NCI-H146 treated with DMSO at 0.1 percent for 48 hours (cell line): ENCODE data around the gene RASL10A.

Experiments
- DNase-seq: peaks from one replicate; lab custom pipeline; 2025; ENCODE audit not compliant: unreplicated experiment; lab: John Stamatoyannopoulos, UW

Gene RASL10A

DNA sequence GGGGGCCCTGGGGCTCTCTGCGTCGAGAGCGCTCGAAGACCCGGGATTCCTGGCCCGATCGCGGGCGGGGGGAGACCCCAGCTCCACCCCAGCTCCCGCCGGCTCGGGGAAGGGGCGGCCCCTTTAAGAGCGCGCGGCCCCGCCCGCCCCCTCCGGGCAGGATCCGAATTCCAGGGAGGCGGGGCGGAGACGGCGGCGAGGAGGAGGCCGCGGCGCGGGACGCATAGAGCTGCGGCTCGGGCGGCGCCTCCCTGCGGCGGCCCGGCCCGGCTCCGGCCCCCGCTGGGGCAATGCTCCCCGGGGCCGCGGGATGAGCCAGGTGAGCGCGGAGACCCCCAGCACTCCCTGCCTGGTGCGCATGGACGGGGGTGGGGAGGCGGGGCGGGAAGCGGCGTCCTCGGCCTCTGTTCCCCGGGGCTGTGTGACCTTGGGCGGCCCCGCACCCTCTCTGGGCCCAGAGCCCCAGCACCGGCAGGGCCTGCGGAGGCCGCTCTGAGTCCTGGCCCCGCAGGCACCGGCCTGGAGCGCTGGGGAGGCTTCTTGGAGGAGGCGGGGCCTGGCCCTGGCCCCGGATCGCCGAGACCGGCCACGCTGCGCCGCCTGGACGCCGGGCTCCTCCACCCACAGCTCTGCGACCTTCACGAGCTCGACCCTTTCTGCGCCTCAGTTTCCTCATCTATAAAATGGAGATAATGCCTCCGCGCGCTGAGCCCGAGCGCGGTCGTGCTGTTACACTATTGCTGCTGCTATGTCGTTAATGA, 8.5 kb downstream of the RASL10A start:
- DNase-seq, result peak; percentile 36

DNA sequence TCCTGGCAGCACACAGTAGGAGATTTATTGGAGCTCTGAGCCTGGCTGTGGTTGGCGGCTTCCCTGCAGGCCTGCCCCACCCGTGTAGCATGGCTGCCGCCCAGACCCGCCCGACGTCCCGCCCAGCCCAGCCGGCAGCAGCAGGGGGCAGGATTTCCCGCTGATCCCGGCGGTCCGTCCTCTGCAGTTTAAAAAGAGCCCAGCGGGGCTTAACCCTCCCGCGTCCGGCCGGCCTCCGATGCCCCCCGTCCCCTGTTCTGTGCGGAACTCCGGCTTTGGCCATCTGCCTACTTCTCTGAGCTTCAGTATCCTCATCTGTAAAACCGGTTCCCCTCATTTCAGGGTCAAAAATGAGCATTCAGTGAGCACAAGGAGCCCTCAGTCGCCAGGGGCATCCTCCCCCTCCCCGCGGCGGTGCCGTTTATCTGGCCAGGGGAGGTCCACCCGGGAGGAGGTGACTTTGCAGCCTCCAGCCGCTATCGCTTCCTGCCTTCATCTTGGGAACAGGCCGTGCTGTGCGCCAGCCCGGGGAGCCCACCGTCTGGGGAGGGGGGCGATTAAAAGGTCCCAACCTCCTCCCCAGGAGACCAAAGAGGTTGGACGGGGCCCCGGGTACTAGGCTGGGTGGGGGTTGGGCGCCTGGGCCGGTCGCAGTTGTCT, 9.2 kb downstream of the RASL10A start, which contains the start of gene GAS2L1:
GAS2L1 (plus strand) TSS at position 476 of the 660 bp plus-strand sequence. CDS start 1,456 bp downstream, outside the sequence.
- DNase-seq, result peak; percentile 41

DNA sequence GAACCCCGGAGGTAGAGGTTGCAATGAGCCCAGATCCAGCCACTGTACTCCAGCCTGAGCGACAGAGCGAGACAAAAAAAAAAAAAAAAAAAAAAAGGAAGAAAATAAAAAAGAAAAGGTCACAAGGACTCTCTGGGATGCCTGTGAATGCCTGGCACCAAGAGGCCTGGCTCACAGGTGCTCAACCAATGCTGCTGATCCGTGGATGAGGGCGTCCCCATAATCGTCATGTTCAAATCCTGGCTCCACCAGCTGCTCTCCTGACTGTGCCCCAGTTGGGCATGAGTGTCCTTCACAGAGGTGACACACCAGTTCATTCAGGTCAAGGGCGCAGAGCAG, 9.7 kb downstream of the RASL10A start:
- DNase-seq, result no peak

DNA sequence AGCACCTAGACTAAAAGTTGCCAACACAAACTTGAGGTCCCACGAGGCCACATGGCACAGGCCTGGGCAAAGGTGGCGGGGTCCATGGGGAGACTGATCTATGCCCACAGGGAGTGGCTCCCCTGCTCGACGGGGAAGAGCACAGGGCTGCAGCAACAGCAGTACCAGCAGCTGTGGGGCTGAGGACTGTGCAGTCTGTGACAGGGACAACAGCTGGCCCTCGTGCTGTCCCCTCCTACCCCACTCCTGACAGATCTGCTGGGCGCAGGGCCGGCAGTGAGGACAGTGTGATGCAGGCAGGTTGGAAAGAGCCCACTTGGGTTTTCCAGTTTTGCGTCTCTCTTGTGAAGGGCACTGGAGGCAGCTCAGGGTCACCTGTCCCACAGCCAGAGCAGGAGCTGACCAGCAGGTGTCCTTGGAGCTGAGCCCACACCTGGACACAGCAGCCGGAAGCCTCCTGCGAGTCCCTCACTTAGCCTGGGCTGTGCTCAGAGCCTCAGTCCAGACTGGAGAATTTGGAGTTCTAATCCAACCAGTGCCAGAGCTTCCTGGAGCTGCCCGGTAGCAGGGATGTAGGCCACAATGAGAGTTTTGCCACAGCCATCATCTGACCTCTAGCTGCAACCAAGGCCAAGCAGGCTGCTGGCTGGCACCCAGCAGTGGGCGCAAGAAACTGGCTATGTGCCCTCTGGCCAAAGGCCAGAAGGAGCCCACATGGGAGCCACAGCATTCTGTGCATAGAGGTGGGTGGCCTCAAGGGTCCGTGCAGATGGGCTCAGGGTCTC, 12.6 kb downstream of the RASL10A start:
- DNase-seq, result no peak

DNA sequence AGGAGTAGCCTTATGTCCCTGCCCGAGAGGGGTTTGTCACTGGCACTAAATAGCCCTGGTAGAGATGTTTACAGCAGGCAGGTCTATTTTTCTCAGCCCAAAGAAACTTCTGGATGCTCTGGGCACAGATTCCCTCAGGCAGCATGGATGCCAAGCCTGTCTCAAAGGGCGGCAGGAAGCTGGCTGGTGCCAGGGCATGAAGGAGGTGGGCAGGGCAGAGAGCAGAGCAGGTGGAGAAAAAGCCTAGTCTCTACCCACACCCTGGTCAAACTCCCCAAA, 13.2 kb downstream of the RASL10A start:
- DNase-seq, result no peak

DNA sequence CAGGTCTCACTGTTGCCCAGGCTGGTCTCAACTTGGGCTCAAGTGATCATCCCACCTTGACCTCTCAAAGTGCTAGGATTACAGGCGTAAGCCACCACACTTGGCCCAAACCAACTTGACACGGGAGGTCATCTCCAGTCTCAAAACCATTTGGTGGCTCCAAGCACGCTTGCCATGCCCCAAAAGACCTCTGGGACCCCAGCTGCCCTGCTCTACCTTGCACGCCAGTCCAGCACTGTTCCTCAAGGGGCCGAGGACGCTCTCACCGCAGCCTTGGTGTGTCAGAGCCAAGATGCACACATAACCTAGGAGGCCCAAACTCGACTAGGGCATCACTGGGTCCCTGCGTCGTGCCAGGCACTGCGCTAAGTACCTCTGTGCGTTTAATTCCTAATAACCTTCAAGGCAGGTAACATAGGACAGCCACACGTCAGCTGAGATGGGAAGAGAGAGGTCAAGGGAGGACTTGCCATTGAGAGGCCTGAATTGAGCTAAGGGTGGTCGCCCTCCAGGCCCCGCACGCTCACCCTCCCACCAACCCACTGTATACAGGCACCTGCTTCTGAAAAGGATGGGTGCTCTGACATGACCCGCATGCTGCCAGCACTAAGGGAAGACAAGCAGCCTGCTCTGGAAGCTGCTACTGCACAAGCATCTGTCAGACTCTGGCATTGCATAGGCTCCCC, 13.6 kb downstream of the RASL10A start:
- no peak for DNase-seq

DNA sequence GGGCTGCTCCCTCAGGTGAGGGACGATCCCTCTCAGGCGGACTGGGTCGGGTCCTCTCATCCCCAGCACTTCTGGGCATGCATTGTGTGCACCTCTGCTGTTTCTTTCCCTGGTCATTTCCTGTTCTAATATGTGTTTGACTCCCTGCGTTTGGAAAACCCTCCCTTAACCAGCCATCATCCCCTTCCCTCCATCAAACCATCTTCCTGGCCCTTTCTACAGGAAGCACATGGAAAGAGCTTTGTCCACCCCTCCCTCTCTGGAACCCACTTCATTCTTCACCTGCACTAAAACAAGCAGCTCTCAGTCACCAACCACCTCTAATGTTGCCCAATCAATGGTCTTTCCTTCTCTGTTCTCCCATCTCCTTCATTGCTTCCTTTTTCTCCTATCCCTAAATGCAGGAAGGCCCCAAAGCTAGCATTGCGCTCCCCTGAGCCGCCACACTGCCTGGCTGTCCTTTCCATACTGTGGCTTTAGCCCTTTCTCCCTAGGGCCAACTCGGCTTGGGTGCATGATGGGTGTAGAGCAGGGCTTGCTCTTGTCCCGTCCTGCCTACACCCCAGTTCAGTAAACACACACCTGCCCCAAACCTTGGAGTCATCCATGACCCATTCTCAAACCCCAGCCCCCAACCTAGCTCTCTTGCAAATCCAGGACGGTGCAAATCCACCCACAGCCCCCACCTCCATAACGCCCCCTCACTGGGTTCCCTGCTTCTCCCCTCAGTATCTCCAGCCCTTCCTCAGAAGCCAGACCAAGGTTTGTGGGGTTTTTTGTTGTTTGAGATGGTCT, 14.5 kb downstream of the RASL10A start:
- DNase-seq, result no peak

DNA sequence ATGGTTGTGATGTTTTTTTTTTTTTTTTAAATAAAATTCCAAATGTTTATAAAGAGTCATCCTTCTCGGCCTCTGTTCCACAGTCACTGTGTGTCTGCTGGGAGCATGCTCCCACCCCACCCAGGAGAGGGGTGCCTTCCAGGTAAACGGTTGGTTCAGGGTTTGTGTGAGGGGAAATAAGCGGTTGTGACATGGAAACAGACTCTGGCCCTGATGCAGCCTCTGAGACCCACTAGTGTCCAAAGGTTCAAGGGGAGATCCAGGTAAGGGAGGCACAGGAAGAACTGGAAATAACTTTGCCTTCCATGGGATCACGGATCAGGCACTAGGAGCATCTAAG, 15.1 kb downstream of the RASL10A start:
- DNase-seq, result no peak

DNA sequence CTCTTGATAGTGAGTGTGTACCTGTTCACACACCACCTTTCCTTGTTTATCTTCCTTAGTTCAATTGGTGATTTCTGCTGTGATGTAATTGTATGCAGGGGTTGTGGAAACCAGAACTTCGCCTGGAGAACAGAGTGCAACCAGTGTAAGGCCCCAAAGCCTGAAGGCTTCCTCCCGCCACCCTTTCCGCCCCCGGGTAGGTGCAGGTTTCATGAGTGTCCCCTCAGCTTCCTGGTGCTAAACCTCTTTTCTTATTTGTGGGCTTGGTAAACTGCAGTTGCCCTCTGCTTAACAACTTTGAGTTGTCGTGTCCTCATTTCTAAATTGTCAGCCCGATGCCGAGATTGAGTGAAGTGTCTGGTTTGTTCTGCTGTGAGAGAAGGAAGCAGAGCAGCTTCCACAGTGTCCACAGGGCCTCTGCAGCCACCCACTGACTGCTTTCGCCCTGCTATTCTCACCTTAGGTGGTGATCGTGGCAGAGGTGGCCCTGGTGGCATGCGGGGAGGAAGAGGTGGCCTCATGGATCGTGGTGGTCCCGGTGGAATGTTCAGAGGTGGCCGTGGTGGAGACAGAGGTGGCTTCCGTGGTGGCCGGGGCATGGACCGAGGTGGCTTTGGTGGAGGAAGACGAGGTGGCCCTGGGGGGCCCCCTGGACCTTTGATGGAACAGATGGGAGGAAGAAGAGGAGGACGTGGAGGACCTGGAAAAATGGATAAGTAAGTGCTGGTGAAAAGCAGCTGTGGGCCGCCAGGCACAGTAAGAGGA, 16.2 kb downstream of the RASL10A start:
- no peak for DNase-seq

DNA sequence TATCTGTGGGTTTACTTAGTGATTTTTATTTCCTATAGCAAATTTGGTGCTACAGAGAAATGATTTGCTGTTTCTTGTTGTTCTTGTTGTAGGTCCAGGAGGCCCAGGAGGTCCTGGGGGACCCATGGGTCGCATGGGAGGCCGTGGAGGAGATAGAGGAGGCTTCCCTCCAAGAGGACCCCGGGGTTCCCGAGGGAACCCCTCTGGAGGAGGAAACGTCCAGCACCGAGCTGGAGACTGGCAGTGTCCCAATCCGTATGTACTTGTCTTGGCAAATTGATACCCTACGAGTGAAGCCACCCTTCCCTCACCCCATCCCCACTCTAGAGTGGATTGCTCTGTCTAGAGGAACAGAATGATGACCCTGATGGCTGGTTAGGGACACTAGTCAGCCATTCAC, 16.9 kb downstream of the RASL10A start:
- no peak for DNase-seq

DNA sequence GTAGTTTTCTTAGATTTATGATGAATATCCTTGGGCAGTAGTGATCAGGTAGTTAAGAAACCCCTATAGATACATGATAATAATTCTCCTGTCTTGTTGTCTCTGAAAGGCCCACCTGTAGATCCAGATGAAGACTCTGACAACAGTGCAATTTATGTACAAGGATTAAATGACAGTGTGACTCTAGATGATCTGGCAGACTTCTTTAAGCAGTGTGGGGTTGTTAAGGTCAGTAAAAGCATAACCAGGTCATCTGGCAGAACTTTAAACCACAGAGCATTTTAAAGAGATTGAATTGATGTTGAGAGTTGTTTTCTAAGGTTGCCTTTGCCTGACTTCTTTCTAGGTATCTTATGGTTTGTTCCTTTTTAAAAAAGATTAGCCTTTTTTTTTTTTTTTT, 23.1 kb downstream of the RASL10A start:
- DNase-seq, result no peak

DNA sequence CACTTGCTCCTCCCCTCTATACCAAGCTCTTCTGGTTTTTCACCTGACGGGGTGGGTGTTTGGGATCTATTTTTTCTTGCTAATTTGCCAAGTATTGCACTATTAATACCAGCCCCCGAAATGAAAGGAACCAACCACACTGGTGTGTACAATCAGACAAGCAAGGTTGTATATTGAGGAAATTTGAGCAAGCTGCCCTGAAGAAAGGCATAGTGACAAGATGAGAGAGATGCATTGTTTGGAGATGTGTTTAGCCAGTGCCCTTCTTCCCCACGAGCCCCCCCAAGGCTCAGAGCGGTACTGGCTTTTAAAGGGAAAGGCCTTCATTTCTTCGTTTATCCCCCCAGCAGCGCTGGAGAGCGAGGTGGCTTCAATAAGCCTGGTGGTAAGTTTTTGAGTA, 24.3 kb downstream of the RASL10A start:
- no peak for DNase-seq

DNA sequence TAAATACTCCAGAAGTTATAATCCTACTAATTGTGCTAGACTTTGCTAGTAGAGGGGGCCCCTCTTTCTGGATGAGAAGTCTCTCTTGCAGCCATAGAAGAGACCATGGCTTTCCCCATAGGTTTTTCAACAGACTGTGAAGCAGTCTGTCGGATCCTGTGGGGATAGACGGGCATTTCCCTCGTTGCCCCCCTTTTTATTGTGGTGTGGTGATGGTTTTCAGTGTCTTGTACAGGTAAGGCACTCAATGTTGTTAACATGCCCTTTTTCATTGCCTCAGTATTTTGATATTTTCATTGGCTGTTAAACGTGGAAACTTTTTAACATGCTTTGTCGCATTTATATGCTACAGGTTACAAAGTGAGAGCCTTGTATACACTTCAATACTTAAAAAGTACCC, 25.4 kb downstream of the RASL10A start:
- no peak for DNase-seq

DNA sequence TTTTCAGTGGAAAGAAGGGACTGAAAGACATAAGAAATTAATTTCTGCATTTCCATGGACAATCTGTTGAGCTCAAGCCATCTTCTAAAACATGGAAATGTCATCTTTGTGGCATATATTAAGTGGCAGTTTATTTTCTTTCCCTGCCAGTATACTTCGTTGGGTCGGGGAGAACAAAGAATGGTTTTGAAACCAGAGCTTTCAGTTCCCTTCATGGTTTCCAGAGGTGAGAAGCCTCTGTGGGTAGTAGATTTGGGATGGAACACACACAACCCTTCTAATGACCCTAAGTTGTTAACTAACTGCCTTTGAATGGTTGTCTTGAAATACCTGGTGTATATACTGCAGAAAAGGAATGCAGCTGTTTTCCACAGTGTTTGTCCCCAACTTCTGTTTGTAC, 26.7 kb downstream of the RASL10A start:
- DNase-seq, result no peak

DNA sequence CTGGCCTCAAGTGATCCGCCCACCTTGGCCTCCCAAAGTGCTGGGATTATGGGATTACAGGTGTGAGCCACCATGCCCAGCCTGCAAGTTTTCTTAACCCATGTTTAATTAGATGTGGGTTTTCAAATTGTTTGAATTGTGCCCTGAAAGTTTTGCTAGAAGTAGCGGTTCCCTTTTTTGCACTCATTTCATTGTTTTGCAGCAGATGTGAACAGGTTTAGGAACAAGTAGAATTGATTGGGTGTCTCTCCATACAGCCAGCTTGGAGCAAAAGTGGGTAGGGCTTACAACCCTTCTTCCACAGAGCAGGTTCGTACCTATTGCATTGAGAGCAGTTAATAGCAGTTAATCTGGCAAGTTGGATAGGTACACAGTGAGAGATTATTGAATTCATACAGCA, 31.3 kb downstream of the RASL10A start:
- DNase-seq, result no peak

DNA sequence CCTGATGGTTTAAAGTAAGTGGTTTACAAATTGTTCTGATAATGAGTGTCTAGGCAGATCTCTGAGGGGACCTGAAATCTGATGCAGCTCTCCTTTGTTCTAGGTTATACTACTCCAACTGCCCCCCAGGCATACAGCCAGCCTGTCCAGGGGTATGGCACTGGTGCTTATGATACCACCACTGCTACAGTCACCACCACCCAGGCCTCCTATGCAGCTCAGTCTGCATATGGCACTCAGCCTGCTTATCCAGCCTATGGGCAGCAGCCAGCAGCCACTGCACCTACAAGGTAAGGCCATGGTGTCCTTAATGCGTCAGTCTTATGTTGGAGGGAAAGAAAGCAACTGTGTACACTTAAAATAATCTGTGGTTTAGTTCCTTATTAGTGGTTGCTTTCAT, 37.6 kb downstream of the RASL10A start:
- DNase-seq, result no peak

DNA sequence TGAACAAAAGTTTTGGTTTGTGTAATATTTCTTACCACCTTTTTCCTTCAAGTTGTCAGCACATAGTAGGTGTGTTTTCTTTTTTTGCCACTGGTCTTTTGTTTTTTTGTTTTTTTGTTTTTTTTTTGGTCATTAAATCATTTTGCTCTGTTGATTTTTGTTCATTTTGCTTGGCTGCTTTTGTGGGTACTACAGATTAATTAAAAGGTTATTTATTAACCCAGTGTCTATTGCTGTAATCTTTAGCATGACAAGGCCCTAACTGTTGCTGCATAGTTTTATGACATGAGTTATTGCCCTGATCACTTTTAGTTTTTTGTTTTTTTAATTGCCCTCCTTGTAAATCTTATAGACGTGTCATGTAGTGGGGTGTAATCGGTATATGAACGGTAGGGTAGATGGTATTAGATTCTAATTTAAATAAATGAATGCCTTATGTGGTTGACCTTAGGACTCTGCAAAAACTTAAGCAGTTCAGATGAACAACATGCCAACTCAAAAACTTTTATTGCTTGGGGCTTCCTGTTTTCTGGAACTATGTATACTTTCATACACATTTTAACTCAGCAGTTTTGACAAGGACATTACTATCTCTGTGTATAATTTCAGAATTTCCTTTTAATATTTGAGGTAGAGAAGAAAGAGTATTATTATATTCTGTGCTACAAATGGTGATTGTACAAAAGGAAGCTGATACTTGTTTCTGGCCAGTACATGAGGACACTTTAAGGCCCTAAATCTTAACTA, 39.5 kb downstream of the RASL10A start:
- no peak for DNase-seq

DNA sequence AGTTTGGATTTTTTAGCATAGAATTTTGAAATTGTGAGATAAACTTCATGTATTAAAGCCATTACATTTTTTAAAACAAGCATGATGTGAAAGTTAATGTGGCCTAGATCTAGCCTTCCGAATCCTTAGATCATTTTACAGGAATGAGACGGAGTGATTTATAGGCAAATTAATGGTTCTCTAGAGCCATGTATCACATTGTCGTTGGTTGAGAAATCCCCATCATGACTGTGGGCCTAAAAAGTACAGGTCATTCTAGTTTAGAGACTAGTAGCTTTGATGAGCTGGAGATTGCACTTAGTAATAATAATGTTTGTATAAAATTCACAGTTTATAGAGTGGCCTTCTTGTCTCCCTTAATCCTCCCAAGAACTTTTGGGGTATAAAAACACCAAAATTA, 40.3 kb downstream of the RASL10A start:
- no peak for DNase-seq

DNA sequence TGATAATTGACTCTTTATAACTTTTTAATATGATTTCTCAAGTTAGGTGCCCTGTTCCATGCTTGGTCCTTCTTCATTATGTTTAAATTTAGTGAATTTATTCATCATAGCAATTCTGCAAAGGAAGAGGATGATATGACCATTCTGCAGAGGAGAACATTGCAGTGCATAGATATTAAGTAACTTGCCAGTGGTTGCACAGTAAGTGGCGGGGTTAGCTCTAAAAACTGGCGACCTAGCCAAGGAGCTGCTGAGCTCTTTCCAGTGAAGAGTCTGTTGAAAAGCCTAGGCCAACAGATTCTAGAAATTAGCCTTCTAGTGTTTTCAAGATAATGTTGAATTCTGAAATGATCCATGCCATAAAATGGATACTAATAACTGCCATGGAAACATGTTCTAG, 42.9 kb downstream of the RASL10A start:
- no peak for DNase-seq
